Stimulated activated CD4-positive, alpha-beta T cell treated with anti-CD3 and anti-CD28 coated beads, Interleukin-1b, Interleukin-23, amount 100 ng/mL, for 4 hours (primary cell): Measurements from ENCODE around the gene SNED1.

ENCODE experiments used
- DNase-seq, 2 donors: peaks; one replicate each; pipeline ENCODE4 v3.0.0-alpha.2; 2020; ENCODE audit warnings: low read depth in 2 of 2

SNED1 gene

GRCh38 chr2:240997856-240998705 lies at the start of gene SNED1:
Gene SNED1 (plus strand): TSS chr2:240998618. CDS start chr2:240998838, 220 bp downstream.
- peak in 1 of 2 donors; percentile 37 for DNase-seq

DNA sequence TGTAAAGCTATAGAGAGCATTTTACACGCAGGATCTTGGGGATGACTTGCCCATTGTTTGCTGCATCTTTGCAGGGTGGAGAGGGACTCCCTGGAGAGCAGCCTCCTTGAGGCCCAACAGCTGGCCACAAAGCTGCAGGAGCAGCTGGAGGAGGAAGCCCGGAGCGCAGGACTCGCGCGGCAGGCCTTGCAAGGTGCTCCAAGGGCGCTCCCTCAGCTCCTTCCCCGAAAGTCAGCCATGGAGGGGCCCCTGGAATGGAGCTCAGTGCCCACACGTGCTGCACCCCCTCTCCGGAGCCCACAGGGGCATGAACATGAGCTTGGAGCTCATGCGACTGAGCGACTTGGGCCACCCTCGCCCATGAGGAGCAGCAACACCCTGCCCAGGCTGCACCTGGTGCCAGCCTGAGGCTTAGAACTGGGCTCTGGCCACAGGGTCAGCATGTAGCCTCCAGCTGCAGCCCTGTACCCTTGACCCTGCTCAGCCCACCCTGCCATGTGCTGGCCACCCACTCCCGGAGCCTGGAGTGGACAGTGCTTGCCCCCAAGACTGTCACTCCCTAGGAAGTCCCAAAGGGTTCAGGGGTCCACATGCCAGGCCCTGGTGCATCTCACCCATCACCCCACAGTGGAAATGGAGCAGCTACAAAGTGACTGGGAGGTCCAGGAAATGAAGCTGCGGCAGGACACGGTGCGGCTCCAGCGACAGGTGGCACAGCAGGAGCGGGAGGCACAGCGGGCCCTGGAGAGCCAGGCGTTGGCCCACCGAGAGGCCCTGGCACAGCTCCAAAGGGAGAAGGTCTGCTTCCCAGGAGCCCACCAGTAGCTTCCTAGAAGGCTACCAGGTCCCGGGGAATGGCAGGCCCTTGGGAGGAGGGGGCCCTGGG lies 49.3 kb upstream of the SNED1 start:
- DNase-seq: no peak

DNA sequence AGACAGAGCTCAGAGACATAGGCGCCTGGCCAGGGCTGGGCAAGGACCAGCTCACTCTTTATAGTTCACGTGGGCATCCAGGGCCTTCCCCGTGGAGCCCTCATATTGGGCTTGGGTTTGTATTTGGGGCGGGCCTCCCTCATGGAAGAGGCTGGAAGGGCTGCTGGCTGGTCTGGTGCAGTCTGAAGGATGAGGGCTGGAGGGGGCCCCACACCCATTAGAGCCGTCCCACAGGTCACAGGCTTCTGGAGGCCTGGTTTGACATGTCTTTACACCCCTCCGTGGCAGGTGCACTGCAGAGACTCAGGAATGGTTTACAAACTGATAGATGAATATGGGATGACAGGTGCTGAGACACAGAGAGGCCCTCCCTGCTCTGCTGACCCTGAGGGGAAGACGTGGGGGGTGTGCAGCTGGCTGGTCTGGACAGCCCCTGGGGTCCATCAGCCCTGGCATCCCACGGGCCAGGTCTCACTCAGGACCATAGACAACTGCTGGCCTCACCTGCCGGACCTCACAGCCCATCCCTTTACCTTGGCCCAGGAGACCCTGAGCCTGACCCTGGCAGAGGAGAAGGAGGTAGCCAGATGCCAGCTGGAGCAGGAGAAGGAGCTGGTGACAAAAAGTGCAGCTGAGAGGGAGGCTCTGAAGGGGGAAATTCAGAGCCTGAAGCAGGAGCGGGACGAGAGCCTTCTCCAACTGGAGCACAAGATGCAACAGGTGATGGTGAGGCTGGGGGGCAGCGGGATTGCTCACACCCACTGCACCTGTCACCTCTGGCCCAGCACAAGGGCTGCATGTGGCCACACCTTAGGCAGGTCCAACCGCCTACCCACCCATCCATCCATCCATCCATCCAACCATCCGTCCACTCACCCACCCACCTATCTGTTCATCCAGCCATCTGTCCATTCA lies 48.4 kb upstream of the SNED1 start:
- DNase-seq: no peak

GRCh38 chr2:240951045-240951594 lies 47.3 kb upstream of the SNED1 start:
- DNase-seq: no peak

- DNase-seq: no peak
Observed at GRCh38 chr2:240952496-240953246, 45.7 kb upstream of the SNED1 start.

GRCh38 chr2:240953426-240954410 lies 44.7 kb upstream of the SNED1 start:
- DNase-seq: no peak

GRCh38 chr2:240954436-240955305 lies 43.7 kb upstream of the SNED1 start:
- DNase-seq: no peak

DNA sequence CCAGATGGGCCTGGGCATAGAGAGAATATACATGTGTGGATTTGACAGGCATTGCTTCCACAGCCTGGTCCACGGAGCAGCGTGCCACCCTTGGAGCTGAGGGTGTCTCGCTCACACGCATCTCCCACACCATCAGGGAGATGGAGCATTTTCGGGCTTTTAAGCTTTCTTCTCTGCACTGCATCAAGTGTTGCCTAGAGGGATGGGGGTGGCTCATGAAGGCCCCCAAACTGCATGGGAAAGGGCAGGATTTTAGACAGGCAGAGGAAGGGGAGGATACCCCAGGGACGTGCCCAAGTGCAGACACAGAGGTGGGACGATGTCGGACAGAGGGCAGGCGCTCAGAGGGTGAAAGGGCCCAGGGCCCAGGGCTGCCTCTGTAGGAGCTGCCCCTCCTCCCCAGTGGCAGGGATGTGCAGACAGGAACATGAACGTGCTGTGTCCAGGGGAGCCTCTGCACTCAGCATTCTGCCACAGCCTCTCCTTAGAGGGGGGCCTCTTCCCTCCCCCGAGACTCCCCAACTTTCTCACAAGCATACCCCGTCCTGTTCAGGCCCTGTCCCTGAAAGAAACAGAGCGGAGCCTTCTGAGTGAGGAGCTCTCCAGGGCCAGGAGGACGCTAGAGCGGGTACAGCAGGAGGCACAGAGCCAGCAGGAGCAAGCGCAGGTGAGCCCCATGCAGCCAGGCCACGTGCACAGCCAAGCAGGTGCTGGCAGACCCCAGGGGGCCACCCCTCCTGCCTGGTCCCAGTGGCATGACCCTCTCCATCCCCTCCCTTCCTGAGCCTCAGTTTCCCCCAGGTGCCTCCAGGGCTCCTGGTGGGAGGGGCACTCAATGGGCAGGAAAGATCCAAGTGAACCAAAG lies 42.9 kb upstream of the SNED1 start:
- DNase-seq: no peak

GRCh38 chr2:240956171-240956934 lies 42.1 kb upstream of the SNED1 start:
- DNase-seq: no peak

DNA sequence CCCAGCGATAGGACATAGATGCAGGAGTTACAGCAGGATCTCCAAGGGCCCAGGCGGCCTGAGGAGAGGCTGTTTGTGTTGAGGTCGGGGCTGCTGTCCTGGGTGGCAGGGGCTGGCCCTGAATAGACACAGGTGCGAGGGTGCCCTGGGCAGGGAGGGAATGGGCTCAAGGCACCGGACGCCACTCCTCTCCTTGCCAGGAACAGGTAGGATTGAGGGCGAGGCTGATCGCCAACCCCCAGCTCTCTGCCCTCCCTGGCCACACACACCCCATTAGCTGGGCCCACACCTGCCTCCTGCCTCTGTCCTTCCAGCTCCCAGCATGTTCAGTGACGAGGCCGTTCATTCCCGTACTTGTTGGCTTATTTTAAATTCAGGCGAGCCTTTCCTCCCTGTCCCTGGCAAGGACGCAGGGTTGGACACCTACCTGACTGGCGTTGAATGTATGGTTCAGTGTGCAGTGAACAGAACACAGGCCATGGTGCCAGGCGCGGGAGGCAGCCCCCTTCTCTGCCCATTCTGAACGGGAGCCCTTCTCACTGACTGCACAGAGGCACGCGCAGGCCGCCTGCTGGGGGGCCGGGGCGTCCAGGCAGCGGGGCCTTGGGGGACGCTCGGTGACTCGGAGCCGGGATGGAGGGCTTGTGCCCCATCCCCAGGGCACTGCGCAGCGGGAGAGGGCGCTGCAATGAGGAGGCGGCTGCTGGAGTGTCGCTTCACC lies 41.3 kb upstream of the SNED1 start:
- DNase-seq: no peak

- no peak for DNase-seq
Observed at GRCh38 chr2:240957656-240958365, 40.6 kb upstream of the SNED1 start.

DNA sequence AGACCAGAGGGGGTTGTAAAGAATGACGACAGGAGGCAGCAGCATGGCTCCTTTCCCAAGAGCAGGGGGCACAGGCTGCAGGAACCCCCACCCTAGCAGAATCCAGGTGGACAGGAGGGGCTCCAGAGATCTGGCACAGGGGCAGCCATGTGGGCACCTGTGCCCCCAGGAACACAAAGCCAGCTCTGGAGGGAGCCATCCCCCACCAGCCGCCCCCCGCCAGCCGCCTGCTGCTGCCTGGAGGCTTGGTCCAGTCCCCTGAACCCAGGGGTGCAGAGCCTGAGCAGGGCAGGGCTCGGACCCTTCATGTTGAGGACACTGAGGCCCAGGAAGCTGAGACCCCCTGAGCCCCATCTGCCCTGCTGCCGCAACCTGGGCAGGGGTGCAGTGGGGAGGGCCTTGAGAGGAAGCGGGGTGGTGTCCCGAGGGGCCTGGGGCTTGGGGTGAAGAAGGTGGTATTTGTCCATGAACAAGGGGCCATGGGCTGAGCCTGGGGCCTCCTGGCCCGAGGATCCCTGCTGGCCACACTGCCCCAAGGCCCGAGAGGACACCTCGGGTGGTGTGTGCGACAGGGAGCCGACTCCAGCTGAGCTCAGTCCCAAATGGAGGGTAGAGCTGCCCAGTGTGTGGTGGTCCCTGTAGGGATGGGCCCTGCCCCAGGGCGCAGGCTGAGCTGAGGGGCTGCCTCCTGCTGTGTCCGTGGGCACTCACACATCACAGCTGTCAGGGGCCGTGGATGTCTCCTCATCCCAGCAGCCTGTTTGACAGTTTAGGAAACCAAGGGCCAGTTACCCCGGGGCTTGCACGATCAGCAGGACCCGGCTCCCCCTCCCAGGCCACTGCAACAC lies 39.8 kb upstream of the SNED1 start:
- DNase-seq: no peak

- no peak for DNase-seq
Observed at GRCh38 chr2:240959214-240959940, 39.0 kb upstream of the SNED1 start.

DNA sequence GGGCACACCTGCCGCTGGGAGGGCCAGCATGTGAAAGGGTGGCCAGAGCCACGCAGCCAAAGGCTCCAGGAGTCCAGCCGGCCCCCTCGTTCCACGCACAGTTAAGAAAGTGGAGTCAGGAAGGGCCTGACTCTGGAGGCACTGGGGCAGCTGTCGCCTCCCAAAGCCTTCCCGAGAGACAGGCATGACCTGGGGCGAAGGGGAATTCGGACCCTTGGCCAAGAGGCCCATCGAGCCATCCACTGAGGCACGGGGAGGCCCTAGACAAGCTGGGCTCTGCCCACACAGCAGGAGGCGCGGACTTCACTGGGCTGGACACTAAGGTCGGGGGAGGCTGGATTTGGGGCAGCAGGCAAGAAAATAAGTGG lies 38.5 kb upstream of the SNED1 start:
- DNase-seq: no peak
